Thyroid gland (tissue), 4 donors: Measurements from ENCODE around the gene RMND5A.

Experiments
- POLR2A ChIP-seq, 2 donors: fragments of 450-650 bp; IDR thresholded peaks; one replicate each; pipeline ENCODE4 v1.6.1; 2017; ENCODE audit warnings: antibody characterized with exemption in 2 of 2, mild to moderate bottlenecking in 2 of 2, moderate library complexity in 1 of 2
- TF ChIP-seq, protein P1 (sequence below), 6 experiments: fragments of 200-600 bp in 3 of 6; fragments of 450-650 bp in 3 of 6; sonication (generic) in 3 of 6; IDR thresholded peaks; one replicate each; pipeline ENCODE4 v1.5.1; 2016 to 2019; ENCODE audit warnings: antibody characterized with exemption in 6 of 6, mild to moderate bottlenecking in 2 of 6, inconsistent platforms in 1 of 6, moderate library complexity in 1 of 6

- TF ChIP-seq, protein P1, sequence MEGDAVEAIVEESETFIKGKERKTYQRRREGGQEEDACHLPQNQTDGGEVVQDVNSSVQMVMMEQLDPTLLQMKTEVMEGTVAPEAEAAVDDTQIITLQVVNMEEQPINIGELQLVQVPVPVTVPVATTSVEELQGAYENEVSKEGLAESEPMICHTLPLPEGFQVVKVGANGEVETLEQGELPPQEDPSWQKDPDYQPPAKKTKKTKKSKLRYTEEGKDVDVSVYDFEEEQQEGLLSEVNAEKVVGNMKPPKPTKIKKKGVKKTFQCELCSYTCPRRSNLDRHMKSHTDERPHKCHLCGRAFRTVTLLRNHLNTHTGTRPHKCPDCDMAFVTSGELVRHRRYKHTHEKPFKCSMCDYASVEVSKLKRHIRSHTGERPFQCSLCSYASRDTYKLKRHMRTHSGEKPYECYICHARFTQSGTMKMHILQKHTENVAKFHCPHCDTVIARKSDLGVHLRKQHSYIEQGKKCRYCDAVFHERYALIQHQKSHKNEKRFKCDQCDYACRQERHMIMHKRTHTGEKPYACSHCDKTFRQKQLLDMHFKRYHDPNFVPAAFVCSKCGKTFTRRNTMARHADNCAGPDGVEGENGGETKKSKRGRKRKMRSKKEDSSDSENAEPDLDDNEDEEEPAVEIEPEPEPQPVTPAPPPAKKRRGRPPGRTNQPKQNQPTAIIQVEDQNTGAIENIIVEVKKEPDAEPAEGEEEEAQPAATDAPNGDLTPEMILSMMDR (IDR thresholded peaks at IDR 0.05), result no peak
- TF ChIP-seq POLR2A (IDR thresholded peaks at IDR 0.05), result no peak
Observed at GRCh38 chr2:86675104-86675503, 45.0 kb upstream of the RMND5A start.
